Measurements from ENCODE around the gene GNG4.
A peak's percentile ranks its signal among the peaks of the same experiment; 100 is the strongest.

GNG4 gene

DNA sequence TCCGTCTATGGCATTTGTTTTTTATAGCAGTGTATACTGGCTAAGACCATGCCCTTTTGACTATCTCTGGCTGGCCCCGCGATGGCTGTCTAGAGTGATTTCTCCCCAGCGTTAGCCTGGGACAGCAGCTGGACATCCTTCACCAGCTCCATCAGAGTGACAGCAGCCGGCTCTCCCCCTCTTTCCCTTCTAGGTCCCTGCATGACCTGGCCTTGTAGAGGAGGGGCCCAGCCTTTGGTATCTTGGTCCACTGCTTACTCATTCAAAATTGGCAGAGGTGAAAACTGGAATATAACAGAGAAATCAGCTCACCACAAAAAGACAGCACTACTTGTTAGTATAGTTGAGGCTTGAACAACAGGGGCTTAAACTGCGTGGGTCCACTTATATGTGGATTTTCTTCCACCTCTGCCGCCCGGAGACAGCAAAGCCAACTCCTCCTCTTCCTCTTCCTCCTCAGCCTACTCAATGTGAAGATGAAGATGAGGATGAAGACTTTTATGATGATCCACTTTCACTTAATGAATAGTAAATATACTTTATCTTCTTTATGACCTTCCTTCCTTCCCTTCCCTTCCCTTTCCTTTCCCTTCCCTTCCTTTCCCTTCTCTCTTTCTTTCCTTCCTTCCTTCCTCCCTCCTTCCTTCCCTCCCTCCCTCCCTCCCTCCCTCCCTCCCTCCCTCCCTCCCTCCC, 116.0 kb downstream of the GNG4 start:
- DNase-seq (ENCODE audit: low spot score) = no peak

DNA sequence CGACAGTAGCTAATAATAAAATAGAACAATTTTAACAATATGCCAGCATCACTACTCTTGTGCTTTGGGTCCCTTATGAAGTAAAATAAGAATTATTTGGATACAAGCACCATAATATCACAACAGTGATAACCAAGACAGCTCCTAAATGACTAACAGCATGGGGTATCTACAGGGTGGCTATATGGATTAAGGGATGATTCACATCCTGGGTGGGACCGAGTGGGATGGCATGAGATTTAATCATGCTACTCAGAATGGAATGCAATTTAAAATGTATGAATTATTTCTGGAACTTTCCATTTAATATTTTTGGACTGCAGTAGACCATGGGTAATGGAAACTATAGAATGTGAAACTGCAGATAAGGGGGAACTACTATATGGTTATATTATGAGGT, 117.2 kb downstream of the GNG4 start:
- DNase-seq (ENCODE audit: low spot score) = no peak

DNA sequence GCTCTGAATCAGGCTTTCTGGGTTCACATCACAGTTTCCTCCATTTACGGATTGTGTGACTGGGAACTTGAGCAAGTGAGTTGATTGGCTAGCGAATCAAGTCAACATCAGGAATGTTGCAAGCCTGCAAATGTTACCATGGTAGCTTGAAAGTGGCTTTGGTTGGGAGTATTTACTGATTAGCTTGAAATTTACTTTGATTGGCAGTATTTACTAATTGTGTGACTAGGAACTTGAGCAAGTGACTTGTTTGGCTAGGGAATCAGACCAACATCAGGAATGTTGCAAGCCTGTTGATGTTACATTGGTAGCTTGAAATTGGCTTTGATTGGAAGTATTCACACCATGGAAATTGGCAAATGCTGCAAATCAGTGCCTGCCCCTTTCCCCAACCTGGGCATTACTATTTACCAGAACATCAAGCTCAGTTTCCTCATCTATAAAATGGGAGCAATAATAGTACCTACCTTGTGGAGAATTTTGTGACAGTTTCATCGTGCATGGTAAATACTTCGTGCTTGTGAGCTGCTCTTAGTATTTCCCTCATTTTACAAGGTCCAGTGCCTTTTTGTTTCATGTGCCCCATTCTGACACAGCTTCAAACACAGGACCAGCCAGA, 122.3 kb downstream of the GNG4 start:
- peak; percentile 45 for DNase-seq (ENCODE audit: low spot score)

DNA sequence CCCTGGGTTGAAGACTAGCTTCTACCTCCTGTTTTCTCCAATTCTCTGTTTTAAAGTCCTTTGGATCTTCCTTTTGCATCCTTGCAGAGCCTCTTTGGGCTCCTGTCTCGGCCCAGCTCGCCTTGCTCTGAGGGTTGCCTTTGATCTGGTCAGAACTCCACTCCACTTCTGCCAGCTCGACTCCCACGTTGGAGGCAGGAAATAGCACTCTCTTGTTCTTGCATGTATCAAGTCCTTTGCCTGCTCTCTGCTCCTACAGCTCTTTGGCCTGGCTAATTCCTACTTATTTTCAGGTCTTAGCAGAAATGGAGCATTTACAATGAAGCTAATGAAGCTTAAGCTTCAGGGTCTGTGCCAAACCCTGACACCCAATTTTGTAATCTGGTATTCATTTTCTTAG, 124.3 kb downstream of the GNG4 start:
- no peak for DNase-seq (ENCODE audit: low spot score)

DNA sequence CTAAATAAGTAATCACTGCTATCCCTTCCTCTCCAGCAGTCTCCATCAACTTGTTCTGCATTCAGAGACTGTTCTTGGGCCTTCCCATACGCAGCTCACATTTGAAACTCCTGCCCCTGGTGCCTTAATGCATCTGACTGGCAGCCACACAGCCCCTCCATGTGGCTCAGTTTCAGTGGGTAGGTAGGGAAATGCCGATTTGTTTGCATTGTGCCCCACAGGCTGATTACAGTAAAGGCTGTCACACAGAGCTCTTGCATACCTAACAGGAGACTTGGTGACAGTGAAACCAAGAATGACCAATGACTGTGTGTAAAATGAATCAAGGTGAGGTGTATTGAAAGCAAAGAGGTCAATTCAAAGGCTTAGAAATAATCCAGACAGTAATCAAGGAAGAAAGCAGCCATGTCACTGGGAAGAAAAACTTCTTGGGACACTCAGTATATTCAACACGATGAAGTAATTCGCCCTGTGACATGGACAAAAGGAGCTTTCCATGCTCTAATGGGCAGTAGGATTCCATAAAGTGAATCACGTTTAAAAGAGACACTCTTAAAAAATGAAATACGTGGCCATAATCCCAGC, 132.6 kb downstream of the GNG4 start:
- DNase-seq (ENCODE audit: low spot score) = no peak

DNA sequence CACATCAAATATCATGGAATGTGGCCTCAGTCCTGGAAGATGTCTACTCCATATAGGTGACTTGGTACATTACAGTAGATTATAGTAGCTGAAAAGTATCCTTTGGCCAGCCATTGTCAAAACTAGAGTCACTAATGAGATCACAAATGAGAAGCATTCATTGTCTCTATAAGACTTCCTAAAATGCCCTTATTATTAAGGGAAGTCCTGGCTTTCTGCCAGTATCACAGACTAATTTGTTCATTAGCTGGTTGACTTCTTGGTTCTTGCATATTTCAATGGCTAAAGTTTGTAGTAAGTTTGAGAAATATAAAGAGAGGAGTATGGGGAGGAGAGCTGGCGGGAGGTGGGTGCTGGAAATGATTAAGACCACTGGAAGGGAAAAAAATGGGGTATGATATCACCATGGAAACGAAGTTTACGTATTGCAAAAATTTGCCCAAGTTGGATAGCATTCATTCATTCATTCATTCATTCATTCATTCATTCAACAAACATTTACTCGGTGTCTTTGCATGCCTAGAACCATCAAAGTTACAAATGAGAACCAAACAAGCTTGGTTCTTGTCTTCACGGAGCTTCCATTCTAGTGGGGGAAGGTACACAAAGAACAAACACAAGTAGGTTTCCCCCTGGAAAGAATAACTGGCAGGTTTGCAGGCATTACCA, 133.6 kb downstream of the GNG4 start:
- DNase-seq (ENCODE audit: low spot score) = no peak

DNA sequence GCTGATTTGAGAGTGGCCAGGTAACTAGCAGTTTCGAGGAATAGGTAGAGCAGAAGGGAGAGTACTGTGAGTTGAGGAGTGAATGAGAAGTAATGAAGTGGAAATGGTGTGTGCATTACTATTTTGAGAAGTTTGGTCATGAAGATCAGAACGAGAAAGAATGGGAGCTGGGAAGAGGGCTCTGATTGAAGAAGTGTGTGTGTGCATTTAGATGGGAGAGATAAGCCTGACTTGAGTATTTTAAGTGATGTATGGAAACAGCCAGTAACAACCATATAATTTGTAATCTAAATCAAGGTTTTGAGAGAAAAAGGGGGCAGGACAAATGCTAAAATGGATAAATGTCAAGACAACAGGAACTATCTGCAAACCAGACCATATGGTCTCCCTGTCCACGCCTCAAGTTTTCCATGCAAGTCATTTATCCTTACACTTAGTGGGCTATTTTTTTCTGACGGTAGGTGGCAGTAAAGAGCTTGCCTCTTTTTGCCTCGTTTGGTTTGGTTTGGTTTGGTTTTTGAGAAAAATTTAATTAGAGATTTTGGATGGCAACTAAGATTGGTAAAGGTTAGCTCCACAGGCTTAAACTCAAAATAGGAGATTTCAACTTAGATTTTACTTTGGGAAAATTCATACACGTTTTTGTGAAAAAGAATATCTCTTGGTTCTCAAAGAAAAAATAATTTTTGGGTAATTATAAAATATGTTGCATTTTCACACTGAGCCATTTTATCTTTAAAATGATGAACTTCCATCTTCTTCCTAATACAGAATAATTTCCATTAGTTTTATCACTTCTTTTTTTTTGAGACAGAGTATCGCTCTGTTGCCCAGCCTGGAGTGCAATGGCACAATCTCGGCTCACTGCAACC, 135.9 kb downstream of the GNG4 start:
- peak; percentile 70 for DNase-seq (ENCODE audit: low spot score)

DNA sequence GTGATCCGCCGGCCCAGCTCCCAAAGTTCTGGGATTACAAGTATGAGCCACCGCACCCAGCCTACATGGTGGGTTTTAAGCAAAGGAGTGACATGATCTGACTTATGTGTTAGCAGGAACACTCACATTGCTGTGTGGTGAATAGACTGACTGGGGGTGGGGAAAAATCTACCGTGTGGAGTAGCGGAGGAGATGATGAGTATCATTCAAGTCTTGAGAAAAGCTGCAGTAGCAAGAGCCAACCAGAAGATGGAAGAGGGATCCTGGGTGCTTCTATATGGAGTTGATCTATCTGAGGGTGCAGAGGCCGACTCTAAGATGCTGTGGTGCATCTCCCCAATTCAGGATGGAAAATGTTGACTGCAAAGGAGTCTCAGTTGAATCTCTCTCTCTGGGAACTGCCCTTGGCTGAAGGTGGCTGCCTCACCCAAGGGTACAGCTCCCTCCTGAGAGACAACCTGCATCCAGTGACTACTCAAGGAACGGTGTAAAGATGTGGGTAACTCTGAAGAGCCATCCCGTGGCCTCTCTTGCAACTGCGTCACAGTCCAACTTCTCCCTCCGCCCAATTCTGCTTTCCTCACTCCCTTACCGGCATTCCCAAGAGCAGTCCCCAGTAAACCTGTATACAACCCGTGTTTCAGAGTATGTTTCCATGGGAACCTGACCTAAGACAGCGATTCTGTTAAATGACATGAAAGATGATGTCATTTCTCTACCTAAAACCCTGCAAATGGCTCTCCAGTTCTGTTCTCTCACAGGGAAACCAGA, 137.9 kb downstream of the GNG4 start:
- DNase-seq (ENCODE audit: low spot score) = no peak

DNA sequence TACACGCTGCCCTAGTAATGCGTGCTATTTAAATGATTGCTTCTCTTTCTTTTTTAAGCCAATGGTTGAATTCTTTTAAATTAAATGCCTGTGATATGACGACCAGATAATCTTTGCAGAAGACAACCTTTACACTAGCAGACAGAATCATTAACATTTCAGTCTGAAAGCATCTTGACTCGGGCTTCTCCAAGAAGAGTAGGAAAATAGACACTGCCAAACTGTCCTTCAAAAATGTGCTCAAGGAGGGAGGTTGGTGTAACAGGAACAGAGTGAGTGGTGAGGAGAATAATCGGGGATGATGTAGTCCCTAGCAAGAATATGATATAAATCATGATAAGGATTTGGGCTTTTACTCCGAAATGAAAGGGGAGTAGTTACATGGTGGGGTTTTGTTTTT, 138.8 kb downstream of the GNG4 start:
- DNase-seq (ENCODE audit: low spot score) = no peak

DNA sequence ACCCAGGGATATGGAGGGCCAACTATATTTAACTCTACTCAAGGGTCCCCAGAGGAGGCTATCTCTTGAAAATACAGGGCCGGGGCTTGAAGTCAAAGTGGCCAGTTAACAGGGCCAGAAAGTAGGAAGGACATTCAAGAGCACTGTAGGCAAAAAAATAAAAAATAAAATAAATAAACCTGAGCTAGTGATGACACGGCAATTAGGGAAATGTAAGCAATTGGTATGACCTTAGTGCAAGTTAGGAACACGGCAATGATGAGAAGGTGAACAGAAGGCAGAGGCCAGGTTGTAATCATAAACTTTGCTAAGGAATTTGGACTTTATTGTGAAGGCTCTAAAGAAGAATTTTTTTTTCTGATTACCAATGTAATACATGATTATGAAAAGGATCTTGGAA, 142.0 kb downstream of the GNG4 start:
- DNase-seq (ENCODE audit: low spot score) = no peak

DNA sequence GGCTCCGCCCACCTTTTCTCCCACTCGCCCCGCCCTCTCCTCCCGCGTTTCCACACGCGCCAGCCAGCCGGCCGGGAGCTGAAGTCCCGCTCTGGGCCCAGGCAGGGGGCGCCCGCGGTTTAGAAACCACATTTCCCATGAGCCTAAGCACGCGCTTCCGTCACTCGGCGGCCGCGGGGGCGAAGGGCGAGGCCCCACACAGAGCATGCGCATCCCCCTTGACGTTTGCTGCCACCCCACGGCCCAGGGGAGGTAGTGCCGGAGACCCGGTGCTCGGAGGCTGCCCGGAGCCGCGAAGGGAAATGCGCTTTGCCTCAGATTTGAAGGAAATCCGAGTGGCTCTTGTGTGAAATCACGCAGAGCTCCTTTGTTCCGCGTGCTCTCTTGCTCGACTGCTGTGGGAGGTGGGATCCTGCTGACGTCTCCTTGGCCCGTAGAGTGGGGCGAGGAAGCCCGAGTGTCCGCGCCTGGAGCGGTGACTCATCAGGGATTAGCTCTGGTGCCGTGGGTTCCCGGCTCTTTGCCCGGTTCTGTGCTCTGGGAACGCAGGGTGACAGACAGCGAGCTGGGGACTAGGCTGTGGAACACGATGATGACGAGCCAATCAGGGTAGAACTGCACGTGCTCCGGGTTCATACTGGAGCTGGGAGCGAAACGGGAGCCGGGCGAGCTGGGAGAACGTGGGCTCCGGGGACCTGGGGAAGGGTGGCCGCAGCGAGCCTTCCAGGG, 144.9 kb downstream of the GNG4 start:
- DNase-seq (ENCODE audit: low spot score) = peak; percentile 99

DNA sequence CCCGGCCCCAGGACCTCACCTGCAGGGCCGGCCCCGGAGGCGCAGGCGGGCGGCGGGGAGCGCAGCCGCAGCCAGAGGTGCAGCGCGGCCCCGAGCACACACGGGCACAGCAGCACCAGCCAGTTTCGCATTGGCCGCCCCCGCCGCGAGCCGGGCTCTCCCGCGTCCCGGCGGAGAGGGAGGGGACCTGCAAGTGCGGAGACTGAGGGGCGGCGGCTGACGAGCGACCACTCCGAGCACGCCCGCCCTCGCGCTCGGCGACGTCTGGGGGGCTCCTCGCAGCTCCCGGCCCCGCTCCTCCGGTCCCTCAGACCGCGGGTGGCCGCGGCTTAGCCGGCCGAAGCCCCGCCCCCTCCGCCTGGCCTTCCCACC, 145.5 kb downstream of the GNG4 start, which contains the start of gene B3GALNT2:
Gene B3GALNT2 (minus strand): TSS at position 331 of the 372 bp plus-strand sequence. CDS start 200 bp downstream, at position 131.
- DNase-seq (ENCODE audit: low spot score) = no peak

DNA sequence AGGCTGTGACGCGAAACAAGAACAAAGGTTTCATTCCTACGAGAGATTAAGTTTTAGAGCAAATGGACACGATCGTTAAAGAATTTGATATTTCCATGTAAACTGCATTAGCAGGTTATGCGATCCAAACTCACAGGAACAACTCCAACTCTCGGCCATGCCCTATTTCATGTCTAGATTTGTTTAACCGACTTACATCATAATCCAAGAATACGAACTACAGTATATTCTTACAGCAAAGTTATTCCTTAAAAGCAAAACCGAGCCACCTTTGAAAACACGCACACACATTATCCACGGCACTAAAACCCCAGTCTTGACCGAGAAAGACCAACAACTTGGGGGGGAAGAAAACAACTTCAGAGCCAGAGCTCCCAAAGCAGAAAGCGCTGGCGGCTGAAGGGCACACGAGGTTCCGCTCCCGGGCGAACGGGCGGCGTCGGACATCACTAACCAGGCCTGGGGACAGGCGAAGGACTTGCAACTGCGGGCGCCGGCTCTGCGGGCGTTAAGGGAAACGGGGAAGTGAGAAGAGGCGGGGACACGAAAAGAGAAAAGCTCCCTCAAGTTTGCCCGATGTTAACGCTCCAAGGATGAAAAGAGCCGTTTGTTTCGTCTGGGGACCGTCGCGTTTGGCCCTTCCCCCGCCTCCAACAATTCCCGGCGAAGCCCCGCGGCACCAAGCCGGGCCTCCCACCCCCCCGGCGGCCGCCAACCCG, 146.0 kb downstream of the GNG4 start:
- peak; percentile 55 for DNase-seq (ENCODE audit: low spot score)

DNA sequence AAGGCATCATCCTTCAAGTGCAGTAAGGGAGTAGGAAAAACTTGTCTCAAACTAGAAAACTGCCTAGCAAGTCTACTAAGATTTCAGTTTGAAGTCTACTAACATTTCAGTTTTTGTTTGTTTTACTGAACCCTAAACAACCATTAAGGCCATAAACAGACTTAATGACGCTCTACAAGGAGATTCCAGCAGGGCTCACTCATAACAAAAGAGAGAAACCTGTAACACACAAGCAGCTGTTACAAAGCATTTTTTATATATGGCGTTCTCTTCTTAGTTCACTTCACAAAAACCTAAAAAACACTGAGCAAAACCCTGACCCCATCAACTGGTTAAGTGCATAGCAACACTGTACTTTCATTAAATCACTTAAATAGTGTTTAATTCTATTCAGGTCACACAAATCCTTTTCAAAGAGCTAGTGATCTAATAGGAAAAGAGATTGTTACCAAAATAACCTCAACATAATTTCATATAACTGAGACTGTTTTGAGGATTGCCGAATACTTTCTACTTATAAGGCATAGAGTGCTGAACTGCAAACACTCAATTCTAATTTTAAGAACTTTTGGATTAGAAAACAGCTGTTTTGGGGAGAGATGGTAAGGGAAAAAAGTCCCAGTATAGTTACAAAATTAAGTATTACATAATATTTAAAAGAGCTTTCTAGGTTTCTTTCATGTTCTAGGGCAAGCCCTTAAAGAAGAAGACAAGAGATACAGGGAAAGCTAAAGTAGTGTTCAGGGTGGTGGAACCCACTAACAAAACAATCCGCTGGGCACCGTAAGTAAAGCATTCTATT, 146.8 kb downstream of the GNG4 start:
- DNase-seq (ENCODE audit: low spot score) = no peak

DNA sequence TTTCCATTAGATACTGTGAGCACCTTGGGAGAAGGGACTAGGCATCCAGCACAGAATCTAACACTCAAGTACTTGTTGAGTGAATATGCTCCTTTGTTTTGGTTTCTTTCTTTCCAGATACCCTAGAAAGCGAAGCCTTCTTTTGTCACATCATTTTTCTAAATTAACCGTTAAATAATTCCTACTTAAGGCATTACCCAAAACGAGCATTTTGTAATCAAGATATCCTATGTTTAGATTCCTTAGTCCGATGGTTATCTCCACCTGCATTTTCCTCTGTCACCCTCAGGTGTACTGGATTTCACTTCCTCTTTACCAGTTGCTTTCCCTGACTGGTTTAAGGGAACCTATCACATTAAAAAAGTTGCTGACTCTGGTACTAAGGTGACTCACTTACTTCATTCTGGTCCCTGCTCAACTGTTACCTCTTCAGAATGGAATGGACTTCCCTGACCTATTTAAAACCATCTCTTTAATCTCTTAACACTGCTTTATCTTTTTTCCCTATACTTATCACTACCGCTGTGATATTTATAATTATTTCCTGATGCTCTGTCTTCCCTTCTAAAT, 148.5 kb downstream of the GNG4 start:
- no peak for DNase-seq (ENCODE audit: low spot score)
